HepG2 (cell line): ENCODE data around the gene CEBPB. TPM values are rescaled to one million over a fixed set of nuclear protein-coding genes. Genes with fewer than 3 reads are reported as not detected.

ENCODE experiments used
- CENPBD1 ChIP-seq: sonication (generic); formaldehyde crosslinking; IDR thresholded peaks from 2 replicates; pipeline ENCODE4 v1.8.0; 2022; ENCODE audit warnings: missing genetic modification reagents, low read depth, mild to moderate bottlenecking, borderline replicate concordance
- DNMT1 ChIP-seq: sonication (generic); formaldehyde crosslinking; IDR thresholded peaks from 2 replicates; pipeline ENCODE4 v1.5.1; 2020; ENCODE audit warnings: mild to moderate bottlenecking, missing genetic modification reagents
- HMGXB4 ChIP-seq, 2 experiments: sonication (generic) in 1 of 2; formaldehyde crosslinking in 1 of 2; IDR thresholded peaks; 2 replicates each; pipeline versions ENCODE4 v1.4.0 to v1.6.1; 2018 to 2020; ENCODE audit warnings: missing genetic modification reagents in 2 of 2, borderline replicate concordance in 1 of 2, low read depth in 1 of 2, mild to moderate bottlenecking in 1 of 2, missing biosample characterization in 1 of 2
- IKZF1 ChIP-seq: fragments of 450-650 bp; IDR thresholded peaks from 2 replicates; pipeline ENCODE4 v1.7.1; 2016
- JUN ChIP-seq: sonication (generic); formaldehyde crosslinking; IDR thresholded peaks from 2 replicates; pipeline ENCODE4 v1.4.0; 2020; ENCODE audit warnings: mild to moderate bottlenecking, missing genetic modification reagents
- LCORL ChIP-seq, 2 experiments: fragments of 450-650 bp in 1 of 2; sonication (generic) in 1 of 2; formaldehyde crosslinking in 1 of 2; IDR thresholded peaks; 2 replicates each; pipeline versions ENCODE4 v1.5.0 to v1.6.1; 2017 to 2020; ENCODE audit warnings: antibody characterized with exemption in 1 of 2, missing genetic modification reagents in 1 of 2
- NFIB ChIP-seq: sonication (generic); formaldehyde crosslinking; IDR thresholded peaks from 2 replicates; pipeline ENCODE4 v1.9.0; 2021; ENCODE audit warnings: missing genetic modification reagents, mild to moderate bottlenecking, borderline replicate concordance
- NFIC ChIP-seq: IDR thresholded peaks from 2 replicates; pipeline ENCODE4 v1.6.1; 2012; ENCODE audit warnings: mild to moderate bottlenecking, low read length, inconsistent platforms
- PCBP1 ChIP-seq: fragments of 200-400 bp; formaldehyde crosslinking; IDR thresholded peaks from 2 replicates; pipeline ENCODE4 v1.6.1; 2017; ENCODE audit warnings: mild to moderate bottlenecking, low read depth, low read length, borderline replicate concordance
- PLRG1 ChIP-seq: fragments of 450-650 bp; conservative IDR thresholded peaks from 2 replicates; pipeline ENCODE4 v1.6.1; 2016
- TEF ChIP-seq: sonication (generic); formaldehyde crosslinking; IDR thresholded peaks from 2 replicates; pipeline ENCODE4 v1.5.0; 2020; ENCODE audit warnings: missing genetic modification reagents
- ZHX1 ChIP-seq: sonication (generic); formaldehyde crosslinking; IDR thresholded peaks from 2 replicates; pipeline ENCODE4 v1.8.1; 2022; ENCODE audit warnings: low read depth, mild to moderate bottlenecking, missing genetic modification reagents
- ZMAT5 ChIP-seq: sonication (generic); formaldehyde crosslinking; IDR thresholded peaks from 2 replicates; pipeline ENCODE4 v1.5.0; 2020; ENCODE audit warnings: mild to moderate bottlenecking, low read depth, missing genetic modification reagents, borderline replicate concordance
- ZNF251 ChIP-seq: sonication (generic); formaldehyde crosslinking; IDR thresholded peaks from 2 replicates; pipeline ENCODE4 v1.9.0; 2021; ENCODE audit warnings: mild to moderate bottlenecking, missing genetic modification reagents
- ZNF383 ChIP-seq: sonication (generic); formaldehyde crosslinking; IDR thresholded peaks from 2 replicates; pipeline ENCODE4 v1.4.0; 2020; ENCODE audit warnings: missing genetic modification reagents, mild to moderate bottlenecking, borderline replicate concordance
- ZNF660 ChIP-seq: sonication (generic); formaldehyde crosslinking; IDR thresholded peaks from 2 replicates; pipeline ENCODE4 v1.5.1; 2020; ENCODE audit warnings: mild to moderate bottlenecking, low read depth, missing genetic modification reagents, borderline replicate concordance
- ZNF709 ChIP-seq: sonication (generic); formaldehyde crosslinking; IDR thresholded peaks from 2 replicates; pipeline ENCODE4 v1.5.0; 2020; ENCODE audit warnings: mild to moderate bottlenecking, missing genetic modification reagents
- ZNF768 ChIP-seq: sonication (generic); formaldehyde crosslinking; IDR thresholded peaks from 2 replicates; pipeline ENCODE4 v1.4.0; 2020; ENCODE audit warnings: missing genetic modification reagents
- ZNF816 ChIP-seq: sonication (generic); formaldehyde crosslinking; IDR thresholded peaks from 2 replicates; pipeline ENCODE4 v1.8.0; 2022; ENCODE audit warnings: missing genetic modification reagents, mild to moderate bottlenecking, borderline replicate concordance
- ZUFSP ChIP-seq: sonication (generic); formaldehyde crosslinking; IDR thresholded peaks from 2 replicates; pipeline ENCODE4 v1.9.0; 2021; ENCODE audit warnings: missing genetic modification reagents, mild to moderate bottlenecking, borderline replicate concordance
- polyA plus RNA-seq, 8 experiments: library from polyadenylated mRNA; depleted of rRNA in 3 of 8; stranded (reverse) in 7 of 8; unstranded in 1 of 8; fragments of >200 nt; fragmentation: Illumina TruSeq in 4 of 8; extraction: Trizol in 4 of 8; gene quantifications; 2 replicates each; pipeline versions ENCODE4 v1.2.1 to v1.2.3, GENCODE V29; 2011 to 2016; ENCODE audit warnings: low read depth in 4 of 8, missing spikeins in 1 of 8, mixed read lengths in 1 of 8; ENCODE audit not compliant: insufficient read depth in 1 of 8
- total RNA-seq, 5 experiments: library from RNA; depleted of rRNA; stranded (reverse); fragments of >200 nt; fragmentation: Illumina TruSeq; extraction: Trizol; gene quantifications; 2 replicates each; pipeline ENCODE4 v1.2.3, GENCODE V29; 2016; ENCODE audit warnings: low read depth in 1 of 5

CEBPB gene
- total and polyA plus RNA-seq, 2 of the 13 experiments (the other 11 are each of a cell fraction or from before 2014, with no cell fraction given) = 18.5 to 28.2 TPM

- TF ChIP-seq ZMAT5 (CRISPR knock-in tag) = no peak
- TF ChIP-seq PLRG1 = no peak
- no peak for TF ChIP-seq ZNF816 (CRISPR knock-in tag)
- no peak for TF ChIP-seq PCBP1
- no peak for TF ChIP-seq NFIB (CRISPR knock-in tag)
- TF ChIP-seq JUN (CRISPR knock-in tag) = no peak
- no peak for TF ChIP-seq ZUFSP (CRISPR knock-in tag)
- TF ChIP-seq ZNF383 (CRISPR knock-in tag) = no peak
- TF ChIP-seq IKZF1 = no peak
- no peak for TF ChIP-seq NFIC
- TF ChIP-seq ZNF251 (CRISPR knock-in tag) = no peak
- no peak for TF ChIP-seq LCORL (IDR thresholded peaks at IDR 0.05)
- 0 out of 2 replicates have a peak, but pooled peaks have one; percentile 26 for TF ChIP-seq LCORL (CRISPR knock-in tag; IDR thresholded peaks at IDR 0.05)
- TF ChIP-seq CENPBD1 (CRISPR knock-in tag) = no peak
- no peak for TF ChIP-seq ZNF660
- no peak for TF ChIP-seq ZHX1 (CRISPR knock-in tag)
- TF ChIP-seq ZNF768 = no peak; the same call in none of the 2 replicates
- no peak for TF ChIP-seq TEF (CRISPR knock-in tag)
- no peak for TF ChIP-seq ZNF709 (CRISPR knock-in tag)
- TF ChIP-seq DNMT1 (CRISPR knock-in tag) = no peak
- TF ChIP-seq HMGXB4 (CRISPR knock-in tag; IDR thresholded peaks at IDR 0.05; ENCODE audit: borderline replicate concordance in 1 of 2, low read depth in 1 of 2) = no peak
These were observed 32.7 kb downstream of the CEBPB start (continued) for GRCh38 chr20:50223039-50224005.
